Caco-2 (cell line): ENCODE data around the gene PTGES3. TPM values are rescaled to one million over a fixed set of nuclear protein-coding genes. Genes with fewer than 3 reads are reported as not detected.

Experiments
- BruUV-seq: library from RNA; stranded (reverse); fragments of 400-500 nt; replicated peaks from 2 replicates; lab custom pipeline; 2021; lab: Mats Ljungman, UMichigan
- CTCF ChIA-PET: fragments of 300-600 bp; sonication (Branson Sonifier 250); formaldehyde crosslinking; loops from one replicate; lab custom pipeline; 2022; ENCODE audit warnings: antibody characterized with exemption; lab: Charles Lee
- POLR2A ChIA-PET: fragments of 300-600 bp; sonication (Branson Sonifier 250); formaldehyde crosslinking; loops from one replicate; lab custom pipeline; 2022; ENCODE audit warnings: antibody characterized with exemption; lab: Charles Lee
- DNase-seq, 2 experiments: peaks; one replicate each; pipeline versions ENCODE4 v3.0.0 to v3.0.0-alpha.2; 2020 to 2022
- H3K27me3 ChIP-seq: replicated peaks from 2 replicates; pipeline ENCODE4 v1.6.0; 2011; ENCODE audit warnings: low read length; ENCODE audit not compliant: control insufficient read depth, insufficient read depth
- H3K36me3 ChIP-seq: 2 replicates; pipeline ENCODE4 v1.5.1; 2011; ENCODE audit warnings: low read length; ENCODE audit not compliant: control insufficient read depth, insufficient read depth
- H3K4me1 ChIP-seq: fragments of 250-450 bp; sonication (Bioruptor Pico); 2 replicates; pipeline ENCODE4 v1.5.1; 2020; ENCODE audit warnings: mild to moderate bottlenecking
- H3K4me3 ChIP-seq: 2 replicates; pipeline ENCODE4 v1.5.1; 2011; ENCODE audit warnings: low read depth, mild to moderate bottlenecking, control low read depth, low read length
- H3K9me3 ChIP-seq: fragments of 250-450 bp; sonication (Bioruptor Pico); 2 replicates; pipeline ENCODE4 v1.5.1; 2020; ENCODE audit warnings: mild to moderate bottlenecking, moderate library complexity
- H3K27ac Mint-ChIP-seq: one replicate; pipeline ENCODE4 v1.8.0; 2022; ENCODE audit warnings: mixed read lengths; ENCODE audit not compliant: unreplicated experiment
- H3K27me3 Mint-ChIP-seq: one replicate; pipeline ENCODE4 v1.8.0; 2022; ENCODE audit warnings: mixed read lengths; ENCODE audit not compliant: insufficient read depth, unreplicated experiment
- H3K36me3 Mint-ChIP-seq: one replicate; pipeline ENCODE4 v1.8.0; 2022; ENCODE audit warnings: mild to moderate bottlenecking, mixed read lengths; ENCODE audit not compliant: insufficient read depth, unreplicated experiment
- H3K4me1 Mint-ChIP-seq: one replicate; pipeline ENCODE4 v1.8.0; 2022; ENCODE audit warnings: low read depth, mixed read lengths; ENCODE audit not compliant: unreplicated experiment
- H3K4me3 Mint-ChIP-seq: one replicate; pipeline ENCODE4 v1.8.0; 2022; ENCODE audit warnings: mild to moderate bottlenecking, moderate library complexity, mixed read lengths; ENCODE audit not compliant: unreplicated experiment
- H3K9me3 Mint-ChIP-seq: one replicate; pipeline ENCODE4 v1.8.0; 2022; ENCODE audit warnings: mixed read lengths; ENCODE audit not compliant: unreplicated experiment
- intact Hi-C: fragments of 100-400 bp; cut with micrococcal nuclease; formaldehyde crosslinking; loops from one replicate; pipeline ENCODE4 v1.10.0; 2022; ENCODE audit not compliant: unreplicated experiment
- total RNA-seq: library from RNA; stranded (reverse); gene quantifications from 2 replicates; pipeline ENCODE4 v1.2.3, GENCODE V29; 2022
- TF ChIP-seq, protein P1 (sequence below), 2 experiments: fragments of 200-600 bp in 1 of 2; IDR thresholded peaks; 1 replicate in 1 of 2; 2 replicates in 1 of 2; pipeline versions ENCODE4 v1.5.1 to v1.8.0; 2011 to 2022; ENCODE audit warnings: antibody characterized with exemption in 1 of 2, control low read depth in 1 of 2, inconsistent platforms in 1 of 2, low read depth in 1 of 2, low read length in 1 of 2, mild to moderate bottlenecking in 1 of 2, moderate library complexity in 1 of 2; ENCODE audit not compliant: insufficient read depth in 1 of 2, severe bottlenecking in 1 of 2, unreplicated experiment in 1 of 2

Gene PTGES3
- total RNA-seq, 1 experiment from 2014 or later: 242 TPM

DNA sequence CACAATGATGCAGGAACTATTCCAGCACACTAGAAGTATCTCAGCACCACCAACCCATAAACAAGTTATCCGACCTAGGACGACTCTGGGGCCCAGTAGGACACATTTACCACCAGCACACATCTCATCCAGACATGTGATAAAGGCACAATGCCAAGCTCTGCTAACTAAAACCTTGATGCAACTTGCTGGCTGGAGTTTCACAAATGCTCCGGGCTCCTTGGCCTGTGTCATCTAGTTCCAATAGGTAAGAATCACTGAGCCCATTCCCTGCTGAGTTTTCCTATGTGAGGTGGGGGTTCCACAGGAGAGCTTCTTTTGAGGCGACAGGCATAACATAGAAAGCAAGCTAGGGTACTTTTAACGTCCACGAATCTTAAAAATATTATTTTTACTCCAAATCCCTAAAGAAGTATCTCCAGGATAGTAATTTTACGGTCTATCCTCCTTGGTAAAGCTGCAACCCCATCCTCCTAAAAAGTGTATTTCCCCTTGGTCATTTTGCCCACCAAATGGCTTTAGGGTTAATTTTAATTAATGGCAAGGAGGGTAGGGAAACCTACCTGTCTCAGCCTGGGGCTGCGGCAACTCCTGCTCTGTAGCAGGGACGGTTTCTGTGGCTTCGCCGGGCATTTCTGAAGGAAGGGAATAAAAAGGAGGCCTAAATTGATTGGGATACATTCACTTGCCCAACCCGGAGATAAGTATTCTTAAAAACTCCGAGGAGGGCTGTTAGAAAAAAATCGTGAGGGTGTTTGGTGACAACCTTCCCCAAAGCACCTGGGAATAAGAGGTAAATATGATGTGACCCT, 36.0 kb upstream of the PTGES3 start:
- Histone ChIP-seq H3K36me3 (peaks cover 1% of the 10 kb centered on the region), H3K4me1 (peaks cover 30% of the 10 kb centered on the region), H3K9me3 (no peaks in the 10 kb centered on the region), H3K4me3 (peak overlapping the region; percentile 68), H3K27me3 (no peaks in the 10 kb centered on the region)
- Mint-ChIP-seq H3K27me3 (no peaks in the 10 kb centered on the region), H3K27ac (peak overlapping the region; percentile 99), H3K4me3 (peak overlapping the region; percentile 99), H3K36me3 (peaks cover 72% of the 10 kb centered on the region), H3K9me3 (no peaks in the 10 kb centered on the region), H3K4me1 (peaks cover 41% of the 10 kb centered on the region)
- ChIA-PET CTCF (no interaction called here), POLR2A (interaction anchor here (0.6 to 3.7 kb wide), 2 partner anchors 27 to 36 kb away, joined by 4 to 29 read pairs; partner anchors contain the start of gene PTGES3)
- DNase-seq: no peak
- no TSS peak for BruUV-seq
- intact Hi-C loops: loop anchor here (5.0 kb wide), 1 partner anchor 87 kb away; no protein-coding TSS in a partner anchor
- TF ChIP-seq, protein P1, sequence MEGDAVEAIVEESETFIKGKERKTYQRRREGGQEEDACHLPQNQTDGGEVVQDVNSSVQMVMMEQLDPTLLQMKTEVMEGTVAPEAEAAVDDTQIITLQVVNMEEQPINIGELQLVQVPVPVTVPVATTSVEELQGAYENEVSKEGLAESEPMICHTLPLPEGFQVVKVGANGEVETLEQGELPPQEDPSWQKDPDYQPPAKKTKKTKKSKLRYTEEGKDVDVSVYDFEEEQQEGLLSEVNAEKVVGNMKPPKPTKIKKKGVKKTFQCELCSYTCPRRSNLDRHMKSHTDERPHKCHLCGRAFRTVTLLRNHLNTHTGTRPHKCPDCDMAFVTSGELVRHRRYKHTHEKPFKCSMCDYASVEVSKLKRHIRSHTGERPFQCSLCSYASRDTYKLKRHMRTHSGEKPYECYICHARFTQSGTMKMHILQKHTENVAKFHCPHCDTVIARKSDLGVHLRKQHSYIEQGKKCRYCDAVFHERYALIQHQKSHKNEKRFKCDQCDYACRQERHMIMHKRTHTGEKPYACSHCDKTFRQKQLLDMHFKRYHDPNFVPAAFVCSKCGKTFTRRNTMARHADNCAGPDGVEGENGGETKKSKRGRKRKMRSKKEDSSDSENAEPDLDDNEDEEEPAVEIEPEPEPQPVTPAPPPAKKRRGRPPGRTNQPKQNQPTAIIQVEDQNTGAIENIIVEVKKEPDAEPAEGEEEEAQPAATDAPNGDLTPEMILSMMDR (IDR thresholded peaks at IDR 0.05; ENCODE audit: insufficient read depth in 1 of 2, low read depth in 1 of 2, low read length in 1 of 2, severe bottlenecking in 1 of 2, unreplicated experiment in 1 of 2): no peak

DNA sequence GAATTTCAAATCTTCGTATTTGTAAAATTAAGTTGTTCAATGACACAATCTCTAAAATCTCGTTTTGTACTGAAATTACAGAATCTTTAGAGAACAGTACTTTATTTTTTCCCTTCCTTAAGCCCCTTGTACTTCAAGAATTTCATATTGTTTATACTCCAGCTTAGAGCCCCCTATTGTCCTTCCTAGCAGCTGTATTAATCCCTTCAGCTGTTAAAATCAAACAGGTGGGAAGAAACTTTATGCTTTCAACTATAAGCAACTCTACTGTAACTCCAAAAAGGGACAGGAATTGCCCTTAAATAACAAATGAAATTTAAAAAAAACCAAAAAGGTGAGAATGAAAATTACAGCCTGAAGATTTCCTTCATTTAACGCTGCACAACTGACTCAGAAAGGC, 35.3 kb upstream of the PTGES3 start:
- H3K27me3 Mint-ChIP-seq: no peaks in the 10 kb centered on the region
- H3K4me1 ChIP-seq: peaks cover 32% of the 10 kb centered on the region
- TF ChIP-seq, protein P1 (IDR thresholded peaks at IDR 0.05; ENCODE audit: insufficient read depth in 1 of 2, low read depth in 1 of 2, low read length in 1 of 2, severe bottlenecking in 1 of 2, unreplicated experiment in 1 of 2): no peak

DNA sequence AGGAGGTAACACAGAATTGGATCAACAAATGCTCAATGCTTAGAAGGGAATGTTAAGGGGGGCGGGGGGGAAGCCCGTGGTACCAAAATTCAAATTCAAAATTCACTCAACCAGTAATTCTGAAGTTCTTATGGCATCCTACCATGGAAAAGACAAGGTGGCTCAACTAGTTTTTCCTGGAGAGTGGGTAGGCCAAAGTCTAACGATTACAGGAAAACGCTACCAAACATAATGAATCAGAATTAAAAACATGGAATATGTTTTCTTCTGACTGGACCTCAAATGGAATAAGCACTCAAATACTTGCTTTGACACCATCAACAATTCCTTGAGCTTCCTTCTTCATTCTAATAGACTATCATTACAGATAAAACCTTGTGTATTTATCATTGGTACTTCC, 34.7 kb upstream of the PTGES3 start:
- POLR2A ChIA-PET: interaction anchor here (3.7 kb wide), 1 partner anchor 35 kb away, joined by 29 read pairs; the partner anchor contains the start of gene PTGES3
- Mint-ChIP-seq H3K36me3 (peaks cover 78% of the 10 kb centered on the region), H3K4me1 (peaks cover 46% of the 10 kb centered on the region), H3K27ac (no peak overlapping the region), H3K27me3 (no peaks in the 10 kb centered on the region), H3K4me3 (peak overlapping the region; percentile 99), H3K9me3 (no peaks in the 10 kb centered on the region)
- Histone ChIP-seq H3K4me3 (peak overlapping the region; percentile 3; the same call in 1 of the 2 replicates), H3K9me3 (no peaks in the 10 kb centered on the region), H3K4me1 (peaks cover 32% of the 10 kb centered on the region), H3K27me3 (no peaks in the 10 kb centered on the region), H3K36me3 (peaks cover 1% of the 10 kb centered on the region)
- no peak for DNase-seq
- BruUV-seq: no TSS peak
- TF ChIP-seq, protein P1 (IDR thresholded peaks at IDR 0.05; ENCODE audit: insufficient read depth in 1 of 2, low read depth in 1 of 2, low read length in 1 of 2, severe bottlenecking in 1 of 2, unreplicated experiment in 1 of 2): no peak
- intact Hi-C loops: loop anchor here (5.0 kb wide), 1 partner anchor 86 kb away; no protein-coding TSS in a partner anchor
- CTCF ChIA-PET: interaction anchor here (0.5 to 0.9 kb wide), 2 partner anchors 37 to 86 kb away, joined by 3 to 4 read pairs; no protein-coding TSS in a partner anchor

More for the DNA sequence above, 35.3 kb upstream of the PTGES3 start:
- Histone ChIP-seq H3K36me3 (peaks cover 1% of the 10 kb centered on the region), H3K9me3 (no peaks in the 10 kb centered on the region), H3K4me3 (peak overlapping the region; percentile 68), H3K27me3 (no peaks in the 10 kb centered on the region)
- POLR2A ChIA-PET: interaction anchor here (3.7 kb wide), 1 partner anchor 35 kb away, joined by 29 read pairs; the partner anchor contains the start of gene PTGES3
- Mint-ChIP-seq H3K4me3 (peak overlapping the region; percentile 99), H3K4me1 (peaks cover 46% of the 10 kb centered on the region), H3K9me3 (no peaks in the 10 kb centered on the region), H3K36me3 (peaks cover 78% of the 10 kb centered on the region), H3K27ac (peak overlapping the region; percentile 99)
- DNase-seq: no peak
- BruUV-seq: no TSS peak
- intact Hi-C loops: loop anchor here (5.0 kb wide), 1 partner anchor 86 kb away; no protein-coding TSS in a partner anchor
- CTCF ChIA-PET: interaction anchor here (0.5 to 0.9 kb wide), 2 partner anchors 37 to 87 kb away, joined by 3 to 4 read pairs; no protein-coding TSS in a partner anchor
